ENCODE measurements around the gene HMG20B.

The HMG20B gene

DNA sequence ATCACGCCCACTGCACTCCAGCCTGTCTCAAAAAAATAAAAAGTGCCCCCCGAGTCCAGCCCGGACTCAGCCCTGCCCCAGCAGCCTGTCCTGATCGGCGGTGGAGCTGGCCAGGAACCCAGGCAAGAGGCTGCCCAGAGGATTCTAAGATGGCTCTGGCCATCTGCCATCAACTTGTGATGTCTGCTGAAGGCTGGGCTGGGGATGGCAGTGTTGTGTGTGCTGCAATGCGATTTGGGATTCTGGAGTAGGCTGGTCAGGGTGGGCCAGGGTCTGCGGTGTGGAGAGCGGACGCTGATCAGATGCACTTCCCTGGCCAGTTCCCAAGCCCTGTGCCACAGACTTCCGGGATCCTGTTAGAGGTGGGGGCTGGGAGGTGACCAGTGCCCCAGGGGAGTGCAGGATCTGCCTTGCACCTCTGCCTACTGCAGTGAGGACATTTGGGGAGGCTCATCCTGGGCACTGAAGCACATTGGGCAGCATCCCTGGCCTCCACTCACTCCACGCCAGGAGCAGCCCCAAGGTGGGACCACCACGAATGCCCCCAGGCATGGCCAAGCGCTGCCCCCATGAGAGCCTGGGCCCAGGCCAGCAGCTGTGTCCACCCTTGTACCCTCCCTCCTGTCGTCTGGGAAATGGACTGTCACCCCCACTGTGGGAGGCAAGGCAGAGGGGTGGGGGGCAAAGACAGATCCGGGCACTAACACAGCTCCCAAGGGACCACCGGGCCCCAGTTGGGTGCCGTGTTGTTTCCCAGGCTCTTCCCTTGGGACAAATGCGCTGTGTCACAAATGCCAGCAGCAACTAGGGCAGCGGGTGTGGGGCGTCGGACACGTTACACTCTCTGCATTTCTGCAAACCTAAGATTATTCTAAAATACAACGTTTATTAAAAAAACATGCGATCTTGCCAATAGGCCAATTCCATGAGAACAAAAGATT, 37.3 kb downstream of the HMG20B start:
- DNase-seq, result no peak

- DNase-seq, result no peak
These were observed 38.3 kb downstream of the HMG20B start for GRCh38 chr19:3610745-3611717.

DNA sequence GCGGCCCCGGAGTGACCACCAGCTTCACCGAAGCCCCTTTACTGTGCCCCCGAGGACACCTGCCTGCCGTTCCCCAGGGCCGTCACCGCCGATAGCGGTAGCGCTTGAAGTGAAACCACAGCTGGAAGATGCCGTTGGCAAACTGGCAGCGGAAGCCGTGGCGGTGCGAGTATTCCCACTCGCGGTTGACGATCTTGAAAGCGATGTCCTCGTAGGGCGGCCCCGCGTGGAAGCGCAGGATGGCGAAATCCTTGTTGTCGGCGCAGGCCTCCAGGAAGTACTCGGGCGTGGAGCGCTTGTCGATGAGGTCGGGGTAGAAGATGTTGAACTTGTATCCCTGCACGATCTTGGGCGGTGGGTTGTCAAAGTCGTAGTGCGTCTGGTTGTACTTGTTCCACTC, 39.1 kb downstream of the HMG20B start:
- DNase-seq, result no peak

DNA sequence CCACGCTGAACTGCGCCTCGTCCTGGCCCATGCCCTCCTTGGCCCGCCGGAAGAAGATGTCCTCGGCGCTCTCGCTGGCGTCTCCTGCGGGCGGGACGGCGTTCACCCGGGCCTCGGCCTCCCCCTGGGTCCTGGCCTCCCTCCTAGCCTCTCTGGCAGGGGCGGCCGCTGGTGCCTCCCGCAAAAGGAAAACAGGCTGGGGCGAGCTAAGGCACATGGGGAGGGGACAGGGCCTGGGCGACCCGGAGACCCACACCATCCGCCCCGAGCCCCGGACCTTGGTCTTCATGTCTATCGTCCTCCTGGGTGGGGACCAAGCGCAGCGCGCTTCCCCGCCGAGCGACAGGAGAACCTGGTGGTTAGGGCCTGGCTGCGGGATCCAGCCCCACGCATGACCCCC, 39.6 kb downstream of the HMG20B start:
- no peak for DNase-seq

DNA sequence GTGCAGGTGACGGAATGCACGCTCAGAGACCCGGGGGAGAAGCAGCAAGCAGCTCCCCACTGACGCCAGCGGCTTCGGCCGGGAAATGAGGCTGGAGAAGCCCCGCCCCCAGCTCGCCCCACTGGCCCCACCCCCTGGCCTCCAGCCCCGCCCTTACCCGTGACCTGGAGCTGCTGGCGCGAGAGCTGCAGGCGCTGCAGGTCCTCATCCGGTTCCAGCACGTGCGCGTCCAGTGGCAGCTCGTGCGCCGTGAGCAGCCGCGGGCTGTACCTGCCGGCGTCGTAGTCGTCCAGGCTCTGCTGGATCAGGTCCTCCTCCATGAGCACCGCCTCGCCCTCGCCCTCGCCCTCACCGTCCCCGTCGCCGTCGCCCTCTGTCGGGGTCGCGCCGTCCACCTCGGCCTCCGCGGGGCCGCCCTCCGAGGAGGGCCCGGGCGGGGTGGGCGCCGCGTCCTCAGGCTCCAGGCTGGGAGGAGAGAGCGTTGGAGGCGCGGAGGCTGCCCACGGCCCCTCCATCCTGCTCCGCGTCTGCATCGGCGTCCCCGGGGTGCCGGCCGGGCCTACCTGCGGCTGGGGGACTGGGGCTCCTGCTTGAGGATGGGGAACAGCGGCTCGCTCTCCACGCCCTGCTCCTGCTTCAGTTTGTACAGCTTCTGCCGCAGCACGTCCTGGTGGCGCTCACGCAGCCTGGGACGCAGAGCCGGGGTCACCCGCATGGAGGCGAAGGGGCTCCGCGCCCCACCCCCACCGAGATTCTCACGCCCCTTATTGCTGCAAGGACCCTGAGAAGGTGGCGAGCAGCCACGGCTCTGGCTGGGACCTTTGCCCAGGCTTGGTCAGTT, 40.4 kb downstream of the HMG20B start:
- DNase-seq, result no peak

- no peak for DNase-seq
These were observed 41.3 kb downstream of the HMG20B start for GRCh38 chr19:3613818-3614661.

- no peak for DNase-seq
These were observed 42.2 kb downstream of the HMG20B start for GRCh38 chr19:3614858-3615505.

DNA sequence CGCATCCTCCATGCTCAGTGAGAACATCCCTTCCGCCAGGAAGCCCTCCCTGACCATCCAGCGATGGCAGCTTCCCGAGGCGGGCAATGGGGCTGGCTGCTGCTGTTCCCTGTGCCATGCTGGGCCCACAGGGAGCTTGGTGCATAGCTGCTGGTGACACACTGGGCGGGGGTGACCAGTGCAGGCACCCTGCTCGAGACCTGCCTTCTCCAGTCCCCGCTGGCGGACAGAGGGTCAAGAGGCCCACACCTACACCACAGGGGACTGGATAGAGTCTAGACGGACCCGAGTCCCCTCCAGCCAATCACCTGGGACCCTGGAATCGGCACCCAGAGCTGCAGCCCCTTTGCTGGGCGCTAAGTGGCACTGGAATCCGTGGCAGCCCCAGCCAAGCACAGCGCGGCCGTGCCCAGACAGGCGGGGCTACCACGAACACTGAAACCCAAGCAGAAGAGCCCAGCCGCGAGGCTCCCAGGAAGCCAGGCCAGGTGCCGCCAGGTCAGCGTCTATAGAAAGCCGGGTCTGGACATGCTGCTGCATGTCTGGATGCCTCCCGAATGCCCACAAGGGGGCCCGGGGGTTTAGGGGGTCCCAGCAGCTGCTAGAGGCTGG, 42.9 kb downstream of the HMG20B start:
- DNase-seq, result no peak

DNA sequence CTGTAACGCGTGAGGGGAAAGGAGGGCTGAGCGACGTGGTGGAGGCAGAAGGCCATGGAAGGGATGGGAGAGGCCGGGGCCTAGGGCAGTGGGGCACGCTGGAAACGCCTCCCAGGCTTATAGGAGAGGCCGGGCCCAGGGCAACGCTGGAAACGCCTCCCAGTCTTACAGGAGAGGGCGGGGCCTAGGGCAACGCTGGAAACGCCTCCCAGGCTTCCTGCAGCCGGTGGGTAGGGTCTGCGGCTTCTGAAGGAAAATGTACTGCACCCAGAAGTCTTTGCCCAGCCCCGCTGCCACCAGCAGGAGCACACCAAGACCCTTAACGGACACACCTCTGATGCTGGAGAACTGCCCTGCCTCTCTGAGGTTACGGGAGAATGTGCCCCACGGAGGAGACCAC, 44.7 kb downstream of the HMG20B start:
- DNase-seq, result no peak

- DNase-seq, result no peak
These were observed 45.5 kb downstream of the HMG20B start for GRCh38 chr19:3618144-3618810.

DNA sequence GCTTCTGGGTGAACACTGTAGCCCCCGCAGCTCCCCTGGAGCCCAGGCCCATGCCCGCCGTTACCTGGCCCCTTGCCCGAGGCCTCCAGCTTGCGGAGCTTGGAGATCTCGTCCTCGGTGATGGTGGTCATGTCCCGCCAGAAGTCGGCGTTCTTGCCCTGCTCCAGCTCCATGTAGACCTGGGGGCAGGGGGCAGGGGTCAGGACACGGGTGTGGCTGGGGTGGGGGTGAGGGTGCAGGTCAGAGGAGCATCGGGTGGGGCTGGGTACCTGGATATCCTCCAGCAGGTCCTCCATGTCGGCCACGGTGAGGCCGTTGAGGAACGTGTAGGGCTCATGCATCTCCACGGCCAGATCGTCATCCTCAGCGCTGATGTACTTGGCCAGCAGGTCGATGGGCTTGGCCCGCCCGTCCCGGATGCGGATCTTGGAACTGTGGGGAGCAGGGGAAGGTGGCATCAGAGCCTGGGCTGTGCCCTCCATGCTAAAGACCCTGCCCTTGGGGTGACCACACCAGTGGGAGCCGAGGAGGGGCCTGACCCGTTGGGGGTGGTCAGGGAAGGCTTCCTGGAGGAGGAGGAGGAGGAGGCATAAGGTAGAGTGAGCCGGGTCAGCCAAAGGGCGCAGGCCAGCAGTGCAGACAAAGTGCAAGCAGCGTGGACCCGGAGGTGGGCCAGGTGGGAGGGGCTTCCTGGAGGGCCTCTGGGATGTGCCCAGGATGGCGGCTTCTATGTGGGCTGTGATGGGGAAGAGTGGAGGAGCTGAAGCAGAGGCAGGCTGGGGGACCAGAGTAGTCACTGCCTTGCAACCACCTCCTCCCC, 46.3 kb downstream of the HMG20B start:
- DNase-seq, result no peak

- DNase-seq, result no peak
These were observed 46.9 kb downstream of the HMG20B start for GRCh38 chr19:3619631-3620012.

- DNase-seq, result no peak
These were observed 47.5 kb downstream of the HMG20B start for GRCh38 chr19:3620145-3620816.

- DNase-seq, result no peak
These were observed 48.2 kb downstream of the HMG20B start for GRCh38 chr19:3620817-3621547.

DNA sequence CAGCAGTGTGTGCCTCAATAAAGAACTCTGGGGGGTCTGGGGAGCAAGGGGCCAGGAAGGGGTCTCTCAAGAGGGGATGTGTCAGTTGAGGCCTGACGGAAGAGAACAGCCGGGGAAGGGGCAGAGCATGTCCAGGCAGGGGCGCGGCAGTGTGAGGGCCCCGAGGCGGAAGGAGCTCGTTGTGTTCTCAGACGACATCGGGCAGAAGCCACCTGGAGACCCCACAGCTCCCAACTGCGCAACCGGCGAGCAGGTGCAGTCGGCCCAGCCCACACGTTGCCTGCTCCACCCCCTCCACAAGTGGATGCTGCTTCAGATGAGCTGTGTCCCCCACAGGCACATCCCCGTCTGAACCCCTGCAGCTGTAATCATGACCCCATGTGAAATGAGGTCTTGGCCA, 48.9 kb downstream of the HMG20B start:
- no peak for DNase-seq

- DNase-seq, result no peak
These were observed 49.5 kb downstream of the HMG20B start for GRCh38 chr19:3622224-3622623.

- no peak for DNase-seq
These were observed 51.0 kb downstream of the HMG20B start for GRCh38 chr19:3623716-3624115.

- no peak for DNase-seq
These were observed 53.3 kb downstream of the HMG20B start for GRCh38 chr19:3625996-3626472.
